HG03039 (cell line): ENCODE data around the gene FLVCR1.

ENCODE experiments used
- ATAC-seq: cut with Tn5 transposase; IDR thresholded peaks from one replicate; pipeline ENCODE4 v1.9.1; 2021; ENCODE audit warnings: mild to moderate bottlenecking, moderate library complexity; ENCODE audit not compliant: unreplicated experiment

FLVCR1 gene

GRCh38 chr1:212944229-212944901 lies 86.3 kb downstream of the FLVCR1 start:
- no peak for ATAC-seq

- no peak for ATAC-seq
Observed at GRCh38 chr1:212945056-212945455, 87.0 kb downstream of the FLVCR1 start.

- no peak for ATAC-seq
Observed at GRCh38 chr1:212945463-212946160, 87.5 kb downstream of the FLVCR1 start.

- ATAC-seq = no peak
Observed at GRCh38 chr1:212946872-212947271, 88.8 kb downstream of the FLVCR1 start.
